K562 treated with DMSO at 1 percent for 4 hours (cell line): ENCODE data around the gene SLC31A1. TPM values are rescaled to one million over a fixed set of nuclear protein-coding genes. Genes with fewer than 3 reads are reported as not detected.

Experiments
- total RNA-seq: library from RNA; unstranded; fragments of 300-600 nt; gene quantifications from 2 replicates; pipeline ENCODE4 v1.2.3, GENCODE V29; 2022; ENCODE audit not compliant: insufficient read depth

Gene SLC31A1
- 44.0 and 44.5 TPM in 2 replicates for total RNA-seq

DNA sequence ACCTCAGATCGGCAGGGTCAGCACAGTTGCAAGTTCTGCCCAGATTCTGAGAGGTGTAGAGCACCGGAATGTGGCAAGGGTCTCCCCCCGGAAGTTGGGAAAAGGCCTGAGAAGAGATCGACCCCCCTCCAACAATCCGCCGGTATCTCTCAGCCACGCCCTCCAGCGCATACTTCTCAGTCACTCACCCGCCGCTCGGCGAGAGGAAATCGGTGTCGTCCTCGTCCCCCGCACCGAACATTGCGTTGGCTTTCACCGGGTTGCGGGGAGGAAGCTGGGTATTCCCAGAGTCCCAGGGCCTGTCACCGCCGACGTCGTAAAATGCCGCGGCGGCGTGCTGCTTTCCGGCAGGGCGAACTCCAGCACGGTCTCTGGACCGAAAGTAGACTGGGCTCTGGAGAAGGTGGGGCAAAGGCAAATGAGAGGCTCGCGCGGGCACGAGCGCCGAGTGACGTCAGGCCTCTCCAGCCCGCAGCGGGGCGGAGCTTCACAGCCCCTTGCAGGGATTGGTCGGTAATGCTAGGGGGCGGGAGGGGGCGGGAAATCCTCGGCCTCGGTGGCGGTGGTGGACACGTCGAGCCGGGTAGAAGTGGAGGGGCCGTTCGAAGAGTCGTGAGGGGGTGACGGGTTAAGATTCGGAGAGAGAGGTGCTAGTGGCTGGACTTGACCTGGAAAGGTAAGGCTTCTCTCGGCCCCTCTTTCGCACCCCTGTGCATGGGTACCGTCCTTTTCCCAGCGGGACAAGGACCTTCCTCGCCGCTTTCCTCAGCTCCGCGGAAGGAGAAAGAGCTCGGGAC is at the start of gene SLC31A1, which contains the start of gene FKBP15:
SLC31A1 (plus strand) TSS at position 542 of the 797 bp plus-strand sequence. CDS start 34,605 bp downstream, outside the sequence.
FKBP15 (minus strand) TSS at position 275 of the 797 bp plus-strand sequence; CDS start at position 241, 34 bp downstream.

GRCh38 chr9:113275157-113276131 is 54.1 kb downstream of the SLC31A1 start, which contains the start of the genes CDC26 and PRPF4:
Gene CDC26 (minus strand): TSS chr9:113275572. CDS start chr9:113272507, 3,065 bp downstream.
Gene PRPF4 (plus strand): TSS chr9:113275658. CDS start chr9:113275744, 86 bp downstream.

DNA sequence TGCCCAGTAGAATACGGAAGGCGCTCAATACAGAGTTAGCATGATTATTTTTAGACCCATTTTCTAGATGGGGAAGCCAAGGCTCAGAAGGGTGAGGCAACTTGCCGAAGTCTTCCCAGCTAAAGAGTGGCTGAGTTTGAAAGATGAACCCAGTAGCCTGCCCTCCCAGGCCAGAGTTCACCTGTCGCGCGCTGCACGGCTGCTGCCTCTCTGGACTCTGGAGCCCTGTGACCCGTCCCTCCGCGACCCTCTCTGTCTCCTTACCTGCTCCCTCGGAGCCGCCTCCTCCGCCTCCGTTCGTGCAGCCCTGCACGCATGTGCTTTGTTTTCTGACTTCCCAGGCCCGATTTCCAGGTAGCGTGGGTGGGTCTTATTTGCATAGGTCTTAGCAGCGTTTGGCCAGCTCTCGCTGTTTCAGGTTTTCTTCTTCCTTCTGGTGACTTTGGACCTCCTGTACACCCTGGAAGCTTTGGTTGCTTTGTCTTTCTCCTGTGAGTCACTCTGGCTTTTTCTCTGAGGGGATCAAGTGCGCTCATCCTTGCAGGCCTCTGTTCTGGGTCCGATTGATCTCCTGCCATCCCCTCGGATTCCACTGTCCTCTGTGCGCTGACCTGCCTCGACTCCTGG is 81.6 kb downstream of the SLC31A1 start, which contains the start of gene RNF183:
RNF183 (minus strand) TSS at position 585 of the 627 bp plus-strand sequence. CDS start 5,192 bp downstream, outside the sequence.

Other genes starting within 250 kb of the SLC31A1 start
- 1.8 TPM in 1 of 2 replicates, not detected in the other for gene ZNF883, start 209.4 kb upstream of the SLC31A1 start, total RNA-seq
- gene ZFP37, start 164.8 kb upstream of the SLC31A1 start, total RNA-seq, result 0.21 TPM in 1 of 2 replicates, not detected in the other
- gene SLC31A2, start 70.5 kb upstream of the SLC31A1 start, total RNA-seq, result 1.4 and 2.7 TPM in 2 replicates
- 8.4 and 14.8 TPM in 2 replicates for gene FKBP15, start 267 bp upstream of the SLC31A1 start, total RNA-seq
- 30.1 TPM in 2 replicates for gene CDC26, start 54.0 kb downstream of the SLC31A1 start, total RNA-seq
- 21.6 and 23.5 TPM in 2 replicates for gene PRPF4, start 54.1 kb downstream of the SLC31A1 start, total RNA-seq
- not detected in 2 replicates for gene RNF183, start 81.8 kb downstream of the SLC31A1 start, total RNA-seq
- 2.7 and 3.1 TPM in 2 replicates for gene WDR31, start 118.7 kb downstream of the SLC31A1 start, total RNA-seq
- 0.96 and 1.7 TPM in 2 replicates for gene BSPRY, start 128.0 kb downstream of the SLC31A1 start, total RNA-seq
- 24.7 and 28.0 TPM in 2 replicates for gene HDHD3, start 155.4 kb downstream of the SLC31A1 start, total RNA-seq
- gene ALAD, start 179.7 kb downstream of the SLC31A1 start, total RNA-seq, result 34.0 and 36.9 TPM in 2 replicates
- gene POLE3, start 189.1 kb downstream of the SLC31A1 start, total RNA-seq, result 62.3 and 72.3 TPM in 2 replicates
- gene C9orf43, start 189.2 kb downstream of the SLC31A1 start, total RNA-seq, result not detected in 2 replicates
- gene RGS3, start 242.2 kb downstream of the SLC31A1 start, total RNA-seq, result 3.4 and 8.2 TPM in 2 replicates